Right lobe of liver (tissue), 6 donors: Measurements from ENCODE around the gene SLC26A4. TPM values are rescaled to one million over a fixed set of nuclear protein-coding genes. Genes with fewer than 3 reads are reported as not detected.

Experiments
- ATAC-seq, 4 donors: fragments of 200-7000 bp; cut with Tn5 transposase; one replicate each; pipeline ENCODE4 v1.9.1; 2020; ENCODE audit warnings: mild to moderate bottlenecking in 4 of 4, moderate library complexity in 4 of 4
- DNase-seq, 3 donors: peaks; one replicate each; pipeline ENCODE4 v3.0.0-alpha.2; 2020
- H3K27ac ChIP-seq, 3 donors: fragments of 200-600 bp; one replicate each; pipeline ENCODE4 v1.8.0; 2022
- H3K27me3 ChIP-seq, 2 donors: fragments of 200-600 bp; one replicate each; pipeline ENCODE4 v1.8.0; 2022
- H3K36me3 ChIP-seq, 4 donors: fragments of 200-600 bp; sonication (generic) in 1 of 4; one replicate each; pipeline versions ENCODE4 v1.5.1 to v1.8.0; 2017 to 2022; ENCODE audit warnings: control low read depth in 1 of 4
- H3K4me1 ChIP-seq, 4 donors: fragments of 200-600 bp; sonication (generic) in 1 of 4; one replicate each; pipeline versions ENCODE4 v1.5.1 to v1.8.0; 2017 to 2022; ENCODE audit warnings: control low read depth in 1 of 4
- H3K4me3 ChIP-seq, 3 donors: fragments of 200-600 bp; one replicate each; pipeline ENCODE4 v1.8.0; 2022
- H3K9me3 ChIP-seq, 4 donors: fragments of 200-600 bp; sonication (generic) in 1 of 4; one replicate each; pipeline versions ENCODE4 v1.5.1 to v1.8.0; 2017 to 2022; ENCODE audit warnings: control low read depth in 1 of 4
- CTCF ChIP-seq, 4 donors: fragments of 200-600 bp in 3 of 4; fragments of 450-650 bp in 1 of 4; IDR thresholded peaks; one replicate each; pipeline versions ENCODE4 v1.5.1 to v1.8.0; 2016 to 2022; ENCODE audit warnings: antibody characterized with exemption in 4 of 4, mild to moderate bottlenecking in 2 of 4
- POLR2A ChIP-seq: fragments of 450-650 bp; IDR thresholded peaks from one replicate; pipeline ENCODE4 v1.6.1; 2017; ENCODE audit warnings: antibody characterized with exemption, mild to moderate bottlenecking
- WGBS: methylation state at CpG from one replicate; pipeline ENCODE4 v1.1.6; 2018; ENCODE audit warnings: low coverage, low lambda C conversion rate; ENCODE audit not compliant: insufficient coverage; ENCODE audit errors: missing lambda C conversion rate; 5-methylcytosine and 5-hydroxymethylcytosine counted together
- intact Hi-C, 2 donors: fragments of 100-400 bp; cut with DNase I; formaldehyde crosslinking; loops; one replicate each; pipeline versions ENCODE4 v1.11.2 to v1.14.1; 2022
- total RNA-seq, 6 experiments: library from RNA; depleted of rRNA in 2 of 6; stranded (reverse); fragments of >200 nt in 2 of 6; fragmentation: NEBNext Ultra II Directional in 3 of 6; extraction: Animal tissue kit (Norgen Biotek cat#: 25700) in 3 of 6; gene quantifications; one replicate each; pipeline versions ENCODE4 v1.1.0 to v1.2.4, GENCODE V29; 2016 to 2023
- donor health status: DM: no; HTN: yes; CAD: no.
- donor health status: DM: no; HTN: no; CAD: no.
- donor health status: DM: no; HTN: no; CAD: no.
- donor health status: DM: no; HTN: yes; CAD: no.
- donor health status: DM: no; HTN: yes; CAD: no.

Gene SLC26A4
- total RNA-seq, 6 experiments from 2014 or later: 0.05 to 0.68 (median 0.27) TPM; not detected in 1

- DNase-seq (no peak), ATAC-seq (peak in 3 of 4 donors; percentile 34 to 56 (median 40))
- H3K27ac ChIP-seq: no peak overlapping the region
- intact Hi-C loops: no loop called here
- no peak for TF ChIP-seq POLR2A
- no peak for TF ChIP-seq CTCF (IDR thresholded peaks at IDR 0.05)
- H3K4me1 ChIP-seq: no peaks in the 10 kb centered on the region
- H3K4me3 ChIP-seq: no peak overlapping the region
- H3K9me3 ChIP-seq: no peaks in the 10 kb centered on the region
- H3K27me3 ChIP-seq: no peaks in the 10 kb centered on the region
- WGBS: 50% methylated on average over 9 of the region's 9 CpGs
- no peaks in the 10 kb centered on the region for H3K36me3 ChIP-seq
Observed at GRCh38 chr7:107644309-107644974, 16.2 kb upstream of the SLC26A4 start.

GRCh38 chr7:107652642-107653041 lies 8.0 kb upstream of the SLC26A4 start:
- intact Hi-C loops: no loop called here
- no peak for DNase-seq
- ATAC-seq: no peak
- no peaks in the 10 kb centered on the region for H3K27me3 ChIP-seq
- no peaks in the 10 kb centered on the region for H3K4me1 ChIP-seq
- H3K36me3 ChIP-seq: no peaks in the 10 kb centered on the region
- H3K4me3 ChIP-seq: no peak overlapping the region
- H3K27ac ChIP-seq: no peak overlapping the region
- TF ChIP-seq CTCF (IDR thresholded peaks at IDR 0.05) (no peak), POLR2A (no peak)
- 75% methylated on average over 3 of the region's 5 CpGs for WGBS
- H3K9me3 ChIP-seq: no peaks in the 10 kb centered on the region

GRCh38 chr7:107658467-107658866 lies 2.2 kb upstream of the SLC26A4 start:
- Histone ChIP-seq H3K36me3 (no peaks in the 10 kb centered on the region), H3K27ac (no peak overlapping the region), H3K4me1 (peaks cover 0 to 13% (median 4%) of the 10 kb centered on the region in 4 donors), H3K27me3 (peaks cover 0 to 4% of the 10 kb centered on the region in 2 donors), H3K9me3 (no peaks in the 10 kb centered on the region), H3K4me3 (no peak overlapping the region)
- DNase-seq: no peak
- ATAC-seq: no peak
- intact Hi-C loops: no loop called here
- TF ChIP-seq POLR2A (no peak), CTCF (IDR thresholded peaks at IDR 0.05) (no peak)

GRCh38 chr7:107659666-107660065 lies 962 bp upstream of the SLC26A4 start:
- DNase-seq: no peak
- peaks cover 0 to 4% of the 10 kb centered on the region in 2 donors for H3K27me3 ChIP-seq
- TF ChIP-seq CTCF (IDR thresholded peaks at IDR 0.05) (no peak), POLR2A (no peak)

More at GRCh38 chr7:107659666-107660065, 962 bp upstream of the SLC26A4 start:
- WGBS: 70% methylated on average over 4 of the region's 4 CpGs
- H3K4me3 ChIP-seq: no peak overlapping the region
- intact Hi-C loops: no loop called here
- no peaks in the 10 kb centered on the region for H3K9me3 ChIP-seq
- no peak overlapping the region for H3K27ac ChIP-seq
- H3K4me1 ChIP-seq: peaks cover 0 to 13% (median 4%) of the 10 kb centered on the region in 4 donors
- no peaks in the 10 kb centered on the region for H3K36me3 ChIP-seq
- ATAC-seq: no peak
